PFSK-1 (cell line): Measurements from ENCODE around the gene FAM171A1.

Experiments
- FOXP2 ChIP-seq: optimal IDR thresholded peaks from 2 replicates; pipeline ENCODE3; 2011; ENCODE audit warnings: borderline replicate concordance, control low read depth, inconsistent platforms; ENCODE audit not compliant: insufficient read depth; ENCODE audit errors: extremely low read length, extremely low read depth
- POLR2AphosphoS5 ChIP-seq: IDR thresholded peaks from 2 replicates; pipeline ENCODE4 v1.6.1; 2012; ENCODE audit warnings: low read depth, mild to moderate bottlenecking, control low read depth, low read length, moderate library complexity
- SIN3A ChIP-seq: IDR thresholded peaks from 2 replicates; pipeline ENCODE4 v1.6.1; 2012; ENCODE audit warnings: mild to moderate bottlenecking, low read length, moderate library complexity, borderline replicate concordance; ENCODE audit not compliant: insufficient read depth
- TAF1 ChIP-seq: IDR thresholded peaks from 2 replicates; pipeline ENCODE4 v1.6.1; 2012; ENCODE audit warnings: low read length, control low read depth, borderline replicate concordance; ENCODE audit not compliant: insufficient read depth
- TF ChIP-seq, protein P1 (sequence below), 2 experiments: IDR thresholded peaks; 2 replicates each; pipeline versions ENCODE4 v1.6.1 to v1.8.0; 2011 to 2012; ENCODE audit warnings: low read depth in 2 of 2, low read length in 2 of 2, control low read depth in 1 of 2, inconsistent platforms in 1 of 2, mild to moderate bottlenecking in 1 of 2, moderate library complexity in 1 of 2; ENCODE audit not compliant: insufficient read depth in 1 of 2

The FAM171A1 gene

GRCh38 chr10:15315286-15315685 lies 55.8 kb downstream of the FAM171A1 start:
- TF ChIP-seq POLR2AphosphoS5 (no peak), TAF1 (no peak), FOXP2 (no peak)

GRCh38 chr10:15314482-15315045 lies 56.5 kb downstream of the FAM171A1 start:
- TF ChIP-seq TAF1: no peak
- no peak for TF ChIP-seq FOXP2
- no peak for TF ChIP-seq SIN3A
- no peak for TF ChIP-seq POLR2AphosphoS5

- TF ChIP-seq, protein P1, sequence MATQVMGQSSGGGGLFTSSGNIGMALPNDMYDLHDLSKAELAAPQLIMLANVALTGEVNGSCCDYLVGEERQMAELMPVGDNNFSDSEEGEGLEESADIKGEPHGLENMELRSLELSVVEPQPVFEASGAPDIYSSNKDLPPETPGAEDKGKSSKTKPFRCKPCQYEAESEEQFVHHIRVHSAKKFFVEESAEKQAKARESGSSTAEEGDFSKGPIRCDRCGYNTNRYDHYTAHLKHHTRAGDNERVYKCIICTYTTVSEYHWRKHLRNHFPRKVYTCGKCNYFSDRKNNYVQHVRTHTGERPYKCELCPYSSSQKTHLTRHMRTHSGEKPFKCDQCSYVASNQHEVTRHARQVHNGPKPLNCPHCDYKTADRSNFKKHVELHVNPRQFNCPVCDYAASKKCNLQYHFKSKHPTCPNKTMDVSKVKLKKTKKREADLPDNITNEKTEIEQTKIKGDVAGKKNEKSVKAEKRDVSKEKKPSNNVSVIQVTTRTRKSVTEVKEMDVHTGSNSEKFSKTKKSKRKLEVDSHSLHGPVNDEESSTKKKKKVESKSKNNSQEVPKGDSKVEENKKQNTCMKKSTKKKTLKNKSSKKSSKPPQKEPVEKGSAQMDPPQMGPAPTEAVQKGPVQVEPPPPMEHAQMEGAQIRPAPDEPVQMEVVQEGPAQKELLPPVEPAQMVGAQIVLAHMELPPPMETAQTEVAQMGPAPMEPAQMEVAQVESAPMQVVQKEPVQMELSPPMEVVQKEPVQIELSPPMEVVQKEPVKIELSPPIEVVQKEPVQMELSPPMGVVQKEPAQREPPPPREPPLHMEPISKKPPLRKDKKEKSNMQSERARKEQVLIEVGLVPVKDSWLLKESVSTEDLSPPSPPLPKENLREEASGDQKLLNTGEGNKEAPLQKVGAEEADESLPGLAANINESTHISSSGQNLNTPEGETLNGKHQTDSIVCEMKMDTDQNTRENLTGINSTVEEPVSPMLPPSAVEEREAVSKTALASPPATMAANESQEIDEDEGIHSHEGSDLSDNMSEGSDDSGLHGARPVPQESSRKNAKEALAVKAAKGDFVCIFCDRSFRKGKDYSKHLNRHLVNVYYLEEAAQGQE (IDR thresholded peaks at IDR 0.05; ENCODE audit: insufficient read depth in 1 of 2, low read depth in 2 of 2, low read length in 2 of 2): no peak
- TF ChIP-seq FOXP2 (no peak), TAF1 (no peak)
These were observed 57.2 kb downstream of the FAM171A1 start for GRCh38 chr10:15313843-15314242.

GRCh38 chr10:15313047-15313446 lies 58.0 kb downstream of the FAM171A1 start:
- TF ChIP-seq, protein P1 (IDR thresholded peaks at IDR 0.05; ENCODE audit: insufficient read depth in 1 of 2, low read depth in 2 of 2, low read length in 2 of 2): no peak
- TF ChIP-seq FOXP2 (no peak), TAF1 (no peak)

DNA sequence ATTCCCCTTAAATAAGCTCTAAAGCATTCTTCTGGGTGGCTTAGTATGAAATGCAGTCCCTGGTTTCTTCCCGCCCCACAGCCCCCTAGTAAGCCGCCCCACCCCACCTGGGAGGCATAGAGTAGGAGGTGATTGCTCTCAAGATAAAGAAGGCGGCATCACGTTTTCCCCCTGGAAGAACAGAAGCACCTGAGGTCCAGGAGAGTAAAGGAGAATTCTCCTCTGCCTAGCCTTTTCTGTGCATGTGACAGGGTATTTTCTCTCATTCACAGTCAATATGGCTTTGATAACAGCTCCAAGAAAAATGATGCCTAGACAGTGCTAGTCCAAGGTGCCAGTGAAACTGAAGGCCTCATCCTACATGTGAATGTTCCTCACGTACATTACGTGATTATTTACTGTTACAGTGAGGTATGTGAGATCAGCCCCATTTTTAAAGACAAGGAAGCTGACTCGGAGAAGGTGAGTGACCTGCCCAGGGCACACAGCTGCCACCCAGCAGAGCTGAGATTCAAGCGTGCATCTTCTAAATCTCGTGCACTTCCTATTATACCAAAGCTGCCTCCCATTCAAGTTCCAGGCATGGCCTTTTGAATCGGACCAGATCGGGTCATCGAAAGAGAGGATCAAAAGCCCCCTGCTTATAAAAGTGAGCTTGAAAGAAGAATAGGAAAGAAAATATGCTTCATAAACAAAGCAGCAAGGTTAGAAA lies 59.4 kb downstream of the FAM171A1 start:
- TF ChIP-seq, protein P1 (IDR thresholded peaks at IDR 0.05; ENCODE audit: insufficient read depth in 1 of 2, low read depth in 2 of 2, low read length in 2 of 2): no peak
- TF ChIP-seq FOXP2 (no peak), SIN3A (no peak), POLR2AphosphoS5 (no peak), TAF1 (no peak)

GRCh38 chr10:15310776-15311568 lies 60.1 kb downstream of the FAM171A1 start:
- TF ChIP-seq TAF1: no peak
- TF ChIP-seq POLR2AphosphoS5: no peak
- TF ChIP-seq FOXP2: no peak
- no peak for TF ChIP-seq SIN3A
- TF ChIP-seq, protein P1 (IDR thresholded peaks at IDR 0.05; ENCODE audit: insufficient read depth in 1 of 2, low read depth in 2 of 2, low read length in 2 of 2): no peak
